Esophagus muscularis mucosa (tissue), 4 donors: ENCODE results near the gene NPB. TPM values are rescaled to one million over a fixed set of nuclear protein-coding genes. Genes with fewer than 3 reads are reported as not detected.

Source experiments
- DNase-seq: peaks from one replicate; pipeline ENCODE4 v3.0.0-alpha.2; 2017; ENCODE audit errors: extremely low spot score
- H3K27ac ChIP-seq, 4 donors: fragments of 200-600 bp; sonication (generic); replicated peaks in 1 of 4; 1 replicate in 3 of 4; 2 replicates in 1 of 4; pipeline ENCODE4 v1.5.1; 2016 to 2019; ENCODE audit warnings: mild to moderate bottlenecking in 1 of 4
- H3K27me3 ChIP-seq, 4 donors: fragments of 200-600 bp; sonication (generic); one replicate each; pipeline versions ENCODE4 v1.5.1 to v1.6.0; 2016 to 2019
- H3K36me3 ChIP-seq, 4 donors: fragments of 200-600 bp; sonication (generic); one replicate each; pipeline ENCODE4 v1.5.1; 2016 to 2019
- H3K4me1 ChIP-seq, 4 donors: fragments of 200-600 bp; sonication (generic); one replicate each; pipeline ENCODE4 v1.5.1; 2016 to 2019
- H3K4me3 ChIP-seq, 4 donors: fragments of 200-600 bp; sonication (generic); 1 replicate in 2 of 4; 2 replicates in 2 of 4; pipeline ENCODE4 v1.5.1; 2016 to 2019; ENCODE audit warnings: mild to moderate bottlenecking in 4 of 4, moderate library complexity in 1 of 4
- H3K9me3 ChIP-seq, 4 donors: fragments of 200-600 bp; sonication (generic); 1 replicate in 3 of 4; 2 replicates in 1 of 4; pipeline ENCODE4 v1.5.1; 2016 to 2019
- CTCF ChIP-seq, 3 experiments: fragments of 200-600 bp in 2 of 3; fragments of 450-650 bp in 1 of 3; sonication (generic) in 2 of 3; IDR thresholded peaks; one replicate each; pipeline ENCODE4 v1.5.1; 2017 to 2019; ENCODE audit warnings: antibody characterized with exemption in 3 of 3, mild to moderate bottlenecking in 2 of 3, moderate library complexity in 1 of 3
- EP300 ChIP-seq: sonication (generic); formaldehyde crosslinking; IDR thresholded peaks from one replicate; pipeline ENCODE4 v1.6.1; 2017; ENCODE audit warnings: antibody characterized with exemption
- POLR2A ChIP-seq: fragments of 450-650 bp; IDR thresholded peaks from one replicate; pipeline ENCODE4 v1.6.1; 2017; ENCODE audit warnings: antibody characterized with exemption, moderate library complexity, mild to moderate bottlenecking, low read depth
- POLR2AphosphoS5 ChIP-seq, 2 donors: sonication (generic); formaldehyde crosslinking; IDR thresholded peaks; one replicate each; pipeline ENCODE4 v1.6.1; 2017; ENCODE audit warnings: antibody characterized with exemption in 2 of 2
- WGBS: methylation state at CpG from one replicate; pipeline ENCODE4 v1.1.5; 2018; 5-methylcytosine and 5-hydroxymethylcytosine counted together
- intact Hi-C: fragments of 100-400 bp; cut with DNase I; formaldehyde crosslinking; loops from one replicate; pipeline ENCODE4 v1.15.1; 2023
- total RNA-seq, 4 donors: library from RNA; depleted of rRNA; stranded (reverse); fragments of >200 nt; gene quantifications; one replicate each; pipeline versions ENCODE4 v1.1.0 to v1.2.1, GENCODE V29; 2016

Gene NPB
- 1 to 10 TPM in 1 of 4 donors, under 1 TPM in 1, not detected in 2; 0.78 to 1.8 TPM for total RNA-seq

DNA sequence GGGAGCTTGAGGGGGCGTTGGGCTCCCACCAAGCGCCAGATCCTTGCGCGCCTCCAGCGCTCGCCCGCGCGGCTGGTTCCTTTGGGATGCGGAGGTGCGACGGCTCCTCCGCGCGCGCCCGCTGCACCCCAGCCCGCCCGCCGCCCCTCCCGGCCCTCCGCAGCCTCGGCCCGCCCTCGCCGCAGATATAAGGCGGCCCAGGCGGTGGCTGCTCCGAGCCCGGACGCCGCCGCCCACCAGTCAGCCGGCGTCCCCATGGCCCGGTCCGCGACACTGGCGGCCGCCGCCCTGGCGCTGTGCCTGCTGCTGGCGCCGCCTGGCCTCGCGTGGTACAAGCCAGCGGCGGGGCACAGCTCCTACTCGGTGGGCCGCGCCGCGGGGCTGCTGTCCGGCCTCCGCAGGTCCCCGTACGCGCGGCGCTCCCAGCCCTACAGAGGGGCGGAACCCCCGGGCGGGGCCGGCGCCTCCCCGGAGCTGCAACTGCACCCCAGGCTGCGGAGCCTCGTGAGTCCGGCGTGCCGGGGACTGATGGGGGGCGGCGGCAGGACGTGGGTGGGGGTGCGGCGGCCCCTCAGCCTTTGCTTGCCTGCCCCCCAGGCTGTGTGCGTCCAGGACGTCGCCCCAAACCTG is at the start of gene NPB:
NPB (plus strand) TSS at position 216 of the 630 bp plus-strand sequence; CDS start at position 256, 40 bp downstream.
- Histone ChIP-seq H3K36me3 (peaks cover 28 to 72% (median 56%) of the 10 kb centered on the region in 4 donors), H3K9me3 (no peaks in the 10 kb centered on the region), H3K4me3 (peak within 1 kb of the TSS; percentile 46 to 57 (median 48)), H3K27me3 (peaks cover 0 to 25% (median 8%) of the 10 kb centered on the region in 4 donors), H3K4me1 (peaks cover 8 to 18% (median 16%) of the 10 kb centered on the region in 4 donors), H3K27ac (no peak within 1 kb of the TSS)
- intact Hi-C loops, result no loop called here
- no peak for DNase-seq
- no CpG with 5 or more reads among the region's 79 CpGs for WGBS
- TF ChIP-seq CTCF (IDR thresholded peaks at IDR 0.05) (no peak), EP300 (no peak), POLR2A (no peak), POLR2AphosphoS5 (IDR thresholded peaks at IDR 0.05) (no peak)

GRCh38 chr17:81854974-81855774 is 46.9 kb upstream of the NPB start:
- Histone ChIP-seq H3K27ac (no peak overlapping the region), H3K9me3 (no peaks in the 10 kb centered on the region), H3K27me3 (no peaks in the 10 kb centered on the region), H3K4me1 (peaks cover 20 to 54% (median 37%) of the 10 kb centered on the region in 4 donors), H3K4me3 (no peak overlapping the region), H3K36me3 (peaks cover 47 to 89% (median 85%) of the 10 kb centered on the region in 4 donors)
- intact Hi-C loops, result loop anchor here (5.0 kb wide), 1 partner anchor 42 kb away; no protein-coding TSS in a partner anchor
- WGBS, result 77% methylated on average over 19 of the region's 29 CpGs
- TF ChIP-seq EP300 (no peak), POLR2AphosphoS5 (IDR thresholded peaks at IDR 0.05) (no peak), POLR2A (no peak), CTCF (IDR thresholded peaks at IDR 0.05) (no peak)
- DNase-seq, result no peak

DNA sequence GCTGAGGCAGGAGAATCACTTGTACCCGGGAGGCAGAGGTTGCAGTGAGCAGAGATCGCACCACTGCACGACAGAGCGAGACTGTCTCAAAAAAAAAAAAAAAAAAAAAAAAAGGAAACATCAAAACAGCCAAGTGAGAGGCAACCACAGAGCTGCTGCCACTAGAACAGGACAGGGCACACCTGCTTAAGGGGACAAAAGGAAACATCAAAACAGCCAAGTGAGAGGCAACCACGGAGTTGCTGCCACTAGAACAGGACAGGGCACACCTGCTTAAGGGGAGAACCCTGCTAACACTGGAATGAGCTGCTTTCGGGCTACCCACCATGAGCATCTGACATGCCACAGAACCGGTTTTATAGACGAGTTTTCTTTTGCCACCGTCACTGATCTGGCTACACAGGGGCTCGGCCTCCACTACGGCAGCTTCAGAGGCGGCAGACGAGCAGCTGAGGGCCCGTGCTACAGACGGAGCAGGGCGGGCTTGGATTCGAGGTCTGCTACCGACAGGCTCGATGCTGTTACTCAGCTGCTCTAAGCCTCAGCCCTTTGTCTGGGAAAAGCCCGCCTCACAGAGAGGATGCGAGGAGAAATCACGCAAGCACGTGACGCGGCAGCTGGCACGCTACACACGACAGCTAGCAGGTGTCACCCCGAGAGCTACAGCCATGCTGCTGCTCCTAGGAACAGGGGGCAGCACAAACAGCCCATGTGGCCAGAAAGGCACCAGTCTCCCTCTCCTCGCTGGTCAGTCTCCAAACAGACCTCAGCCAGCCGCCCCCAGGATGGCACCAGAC is 43.7 kb upstream of the NPB start:
- intact Hi-C loops, result no loop called here
- DNase-seq, result no peak
- no peak overlapping the region for H3K27ac ChIP-seq
- no peaks in the 10 kb centered on the region for H3K9me3 ChIP-seq
- H3K4me1 ChIP-seq, result peaks cover 40 to 76% (median 57%) of the 10 kb centered on the region in 4 donors
- 86% methylated on average over 24 of the region's 30 CpGs for WGBS
- peaks cover 29 to 59% (median 56%) of the 10 kb centered on the region in 4 donors for H3K36me3 ChIP-seq
- no peaks in the 10 kb centered on the region for H3K27me3 ChIP-seq
- TF ChIP-seq POLR2A, result no peak
- no peak for TF ChIP-seq POLR2AphosphoS5 (IDR thresholded peaks at IDR 0.05)
- H3K4me3 ChIP-seq, result peak overlapping the region in 3 of 4 donors; percentile 81 to 99 (median 89)

GRCh38 chr17:81858967-81859905 is 42.8 kb upstream of the NPB start:
- TF ChIP-seq POLR2A (no peak), CTCF (IDR thresholded peaks at IDR 0.05) (no peak), POLR2AphosphoS5 (IDR thresholded peaks at IDR 0.05) (no peak), EP300 (no peak)
- H3K9me3 ChIP-seq, result no peaks in the 10 kb centered on the region
- peak overlapping the region; percentile 81 to 99 (median 92) for H3K4me3 ChIP-seq
- no peaks in the 10 kb centered on the region for H3K27me3 ChIP-seq
- no peak for DNase-seq
- peak overlapping the region; percentile 89 to 99 (median 95) for H3K27ac ChIP-seq
- peaks cover 40 to 81% (median 57%) of the 10 kb centered on the region in 4 donors for H3K4me1 ChIP-seq
- WGBS, result 56% methylated on average over 22 of the region's 23 CpGs
- intact Hi-C loops, result no loop called here
- peaks cover 21 to 55% (median 47%) of the 10 kb centered on the region in 4 donors for H3K36me3 ChIP-seq
